ENCODE measurements around the gene R3HDM2.
A peak's percentile ranks its signal among the peaks of the same experiment; 100 is the strongest.

Gene R3HDM2

GRCh38 chr12:57219993-57220754 lies 210.7 kb downstream of the R3HDM2 start:
- DNase-seq = no peak

DNA sequence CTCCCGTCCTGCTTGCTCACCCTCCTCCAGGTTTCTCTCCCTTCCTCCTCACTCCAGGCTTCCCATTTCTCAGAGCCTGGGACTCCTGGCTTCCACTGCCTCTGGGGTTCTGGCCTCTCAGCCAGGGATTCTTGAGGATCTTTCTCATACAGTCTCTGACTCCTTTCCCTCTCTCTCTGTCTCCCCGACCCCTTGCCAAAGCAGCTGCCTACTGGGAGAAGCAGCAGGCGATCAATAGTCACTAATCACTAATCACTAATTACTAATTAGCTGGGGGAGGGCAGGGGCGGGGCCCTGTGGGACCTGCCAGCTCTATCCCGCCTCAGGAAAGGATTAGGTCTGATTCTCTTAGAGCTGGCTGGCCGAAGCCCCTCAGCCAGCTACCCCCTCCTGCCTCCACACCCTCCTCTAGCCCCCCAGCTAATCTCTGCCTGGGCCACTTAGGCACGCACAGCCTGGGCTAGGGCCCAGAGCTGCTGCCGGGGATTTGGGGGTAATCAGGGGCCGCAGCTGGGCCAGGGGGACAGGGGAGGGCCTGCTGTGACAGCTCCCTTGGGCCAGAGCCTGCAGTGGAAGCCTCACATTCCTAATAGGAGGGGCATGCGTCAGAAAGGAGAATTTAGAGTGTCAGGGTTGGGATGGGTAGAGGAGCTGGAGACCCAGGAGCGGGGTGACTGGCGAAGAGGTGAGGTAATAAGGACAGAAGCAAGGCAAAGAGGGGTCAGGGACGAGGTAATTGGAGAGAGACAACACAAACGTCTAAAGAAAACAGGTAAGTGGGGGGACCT lies 211.4 kb downstream of the R3HDM2 start:
- no peak for DNase-seq

GRCh38 chr12:57218030-57218853 lies 212.6 kb downstream of the R3HDM2 start:
- DNase-seq = no peak

DNA sequence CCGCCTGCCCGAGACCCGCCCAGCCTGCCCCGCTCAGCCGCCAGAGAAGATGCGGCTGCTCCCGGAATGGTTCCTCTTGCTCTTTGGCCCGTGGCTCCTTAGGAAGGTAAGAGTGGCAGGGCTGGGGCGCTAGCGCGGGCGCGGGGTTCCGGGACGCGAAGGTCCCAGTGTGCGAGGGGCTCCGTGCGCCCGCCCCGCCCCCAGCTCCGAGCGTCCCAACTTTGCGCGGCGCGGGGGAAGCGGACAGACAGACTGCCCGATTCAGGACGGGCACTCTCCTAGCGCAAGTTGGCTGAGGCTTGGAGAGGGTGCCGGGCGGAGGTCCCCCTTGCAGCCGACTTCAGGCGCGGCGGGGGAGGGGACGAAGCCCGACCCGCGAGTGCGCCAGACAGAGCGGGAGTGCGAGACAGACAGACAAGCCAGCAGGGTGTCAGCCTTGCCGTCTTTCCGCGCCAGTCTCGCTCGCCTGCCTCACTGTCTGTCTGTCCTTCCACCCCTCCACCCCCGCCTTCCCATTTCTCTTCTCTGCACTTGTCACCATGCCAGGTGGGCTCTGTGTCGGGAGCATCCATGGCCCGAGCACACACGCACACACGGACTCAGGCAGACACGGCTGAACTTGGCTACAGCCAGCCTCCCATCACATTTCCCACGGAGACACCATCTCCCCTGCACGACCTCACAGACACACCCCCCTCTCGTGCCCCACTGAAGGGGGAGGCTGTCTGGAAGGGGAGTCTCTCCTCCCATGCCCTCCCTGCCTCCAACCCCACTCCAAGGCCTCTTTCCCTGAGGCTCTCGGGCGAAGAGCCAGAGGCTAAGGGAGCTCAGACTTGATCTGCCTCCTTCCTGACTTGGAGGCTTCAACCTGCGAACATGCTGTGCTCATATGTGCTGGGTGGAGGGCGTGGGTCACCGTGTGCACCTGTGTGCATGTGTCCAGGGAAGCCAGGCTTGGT lies 213.6 kb downstream of the R3HDM2 start:
- no peak for DNase-seq

DNA sequence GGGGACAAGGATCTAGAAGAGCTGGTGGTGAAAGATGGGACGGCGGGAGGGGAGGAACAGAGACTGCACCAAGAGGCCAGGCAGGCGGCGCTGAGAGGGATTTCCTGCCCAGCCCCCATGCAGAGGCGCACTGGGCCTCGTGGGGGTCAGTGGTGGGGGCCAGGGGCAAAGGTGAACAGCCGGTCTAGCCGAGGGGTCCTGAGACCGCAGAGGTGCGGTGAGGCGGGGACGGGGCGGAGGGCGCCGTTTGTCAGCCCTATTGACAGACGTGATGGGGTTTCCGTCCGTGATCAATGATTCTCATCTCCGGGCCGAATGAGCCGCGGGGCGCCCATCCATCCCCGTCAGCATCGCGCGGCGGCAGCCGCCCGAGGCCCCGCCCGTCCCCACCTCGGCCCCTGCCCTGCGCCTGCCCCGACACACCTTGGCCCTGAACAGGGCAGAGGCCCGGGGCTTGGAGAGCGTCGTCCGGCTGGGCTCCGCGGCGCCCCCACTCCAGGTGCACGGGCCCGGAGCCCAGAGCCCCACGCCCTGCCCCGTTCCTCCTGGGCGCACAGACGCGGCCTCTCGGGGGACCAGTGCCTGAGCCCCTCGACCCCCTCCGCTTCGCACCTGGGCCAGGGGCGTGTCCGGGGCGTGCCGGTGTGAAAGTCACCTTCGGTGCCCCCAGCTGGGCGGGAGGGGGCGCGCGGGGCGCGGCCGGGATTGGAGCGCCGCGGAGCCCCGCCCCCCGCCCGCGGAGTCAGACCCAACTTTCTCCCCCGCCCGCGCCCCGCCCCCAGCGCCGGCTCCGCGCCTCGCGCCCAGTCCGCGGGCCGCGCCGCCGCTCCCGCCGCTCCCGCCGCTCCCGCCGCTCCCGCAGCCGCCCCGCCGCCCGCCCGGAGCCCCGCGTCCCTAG lies 214.6 kb downstream of the R3HDM2 start, which contains the start of gene NXPH4:
TSS of gene NXPH4 (plus strand) at position 781 of the 898 bp plus-strand sequence. CDS start 176 bp downstream, outside the sequence.
- peak in 2 of 56 donors; percentile 17 to 38 for DNase-seq

DNA sequence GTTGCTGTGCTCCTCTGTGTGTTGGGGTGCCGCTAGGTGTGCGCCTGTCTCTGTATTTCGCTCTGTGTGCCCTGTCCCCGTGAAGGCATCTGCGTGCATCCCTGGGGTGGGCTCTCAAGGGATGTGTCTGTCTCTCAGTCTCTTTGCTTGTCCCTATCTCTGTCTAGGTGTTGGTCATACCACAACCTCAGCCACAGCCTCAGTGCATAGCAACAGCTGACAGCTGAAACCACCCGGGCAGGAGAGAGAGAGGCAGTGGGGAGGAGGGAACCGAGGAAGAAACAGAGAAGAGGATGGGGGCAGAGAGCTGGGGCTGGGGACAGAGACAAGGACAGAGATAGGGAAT lies 215.2 kb downstream of the R3HDM2 start:
- no peak for DNase-seq

DNA sequence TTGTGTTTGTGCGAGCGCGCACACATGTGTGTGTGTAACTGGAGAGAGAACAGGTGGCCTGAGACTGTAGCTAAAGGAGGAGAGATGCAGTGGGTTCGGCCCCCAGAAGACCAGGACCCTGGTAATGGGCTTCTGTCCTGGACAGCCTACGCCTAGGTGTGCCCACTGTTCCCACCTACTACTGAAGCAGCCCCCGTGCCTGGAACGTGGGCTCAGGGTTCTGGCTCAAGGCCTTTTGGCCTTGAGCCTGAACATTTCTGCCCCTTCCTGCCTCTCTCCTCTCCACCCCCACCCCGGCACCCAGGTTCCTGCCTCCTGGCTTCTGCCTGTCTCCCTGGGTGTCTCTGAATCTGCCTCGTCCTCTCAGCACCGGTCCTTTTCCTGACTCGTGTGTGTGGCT lies 215.8 kb downstream of the R3HDM2 start:
- no peak for DNase-seq

GRCh38 chr12:57214398-57214781 lies 216.5 kb downstream of the R3HDM2 start:
- DNase-seq = peak in 30 of 56 donors; percentile 3 to 61 (median 25)

DNA sequence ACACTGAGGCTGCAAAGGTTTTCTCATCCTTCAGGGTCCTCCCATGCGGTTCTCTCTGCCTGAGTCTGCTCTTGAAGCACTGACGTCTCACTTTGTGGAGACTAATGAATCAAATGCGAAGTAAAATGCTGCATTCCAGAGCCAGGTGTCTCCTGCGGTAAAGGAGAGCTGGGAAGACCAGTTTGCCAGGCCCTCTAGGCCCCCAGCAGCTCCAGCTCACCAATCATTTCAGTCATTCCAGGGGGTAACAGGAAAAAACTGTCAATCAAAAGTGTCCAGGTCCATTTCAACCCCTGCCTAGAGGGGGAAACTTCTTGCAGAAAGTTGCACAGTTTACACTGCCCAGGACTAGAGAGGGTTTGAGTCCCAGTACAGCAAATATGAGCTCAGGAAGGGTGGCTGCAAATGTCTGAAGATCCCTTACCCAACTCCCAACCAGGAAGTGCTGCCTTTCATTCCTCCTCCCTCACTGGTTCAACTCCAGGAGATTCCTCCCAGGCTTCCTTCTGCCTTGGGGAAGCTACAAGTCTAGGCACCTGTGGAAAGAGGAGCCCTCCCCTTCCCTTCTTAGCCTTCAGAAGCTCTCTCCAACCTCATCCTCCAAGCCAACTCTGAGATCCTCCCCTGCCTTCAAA lies 217.0 kb downstream of the R3HDM2 start:
- DNase-seq = peak in 1 of 56 donors; percentile 37

DNA sequence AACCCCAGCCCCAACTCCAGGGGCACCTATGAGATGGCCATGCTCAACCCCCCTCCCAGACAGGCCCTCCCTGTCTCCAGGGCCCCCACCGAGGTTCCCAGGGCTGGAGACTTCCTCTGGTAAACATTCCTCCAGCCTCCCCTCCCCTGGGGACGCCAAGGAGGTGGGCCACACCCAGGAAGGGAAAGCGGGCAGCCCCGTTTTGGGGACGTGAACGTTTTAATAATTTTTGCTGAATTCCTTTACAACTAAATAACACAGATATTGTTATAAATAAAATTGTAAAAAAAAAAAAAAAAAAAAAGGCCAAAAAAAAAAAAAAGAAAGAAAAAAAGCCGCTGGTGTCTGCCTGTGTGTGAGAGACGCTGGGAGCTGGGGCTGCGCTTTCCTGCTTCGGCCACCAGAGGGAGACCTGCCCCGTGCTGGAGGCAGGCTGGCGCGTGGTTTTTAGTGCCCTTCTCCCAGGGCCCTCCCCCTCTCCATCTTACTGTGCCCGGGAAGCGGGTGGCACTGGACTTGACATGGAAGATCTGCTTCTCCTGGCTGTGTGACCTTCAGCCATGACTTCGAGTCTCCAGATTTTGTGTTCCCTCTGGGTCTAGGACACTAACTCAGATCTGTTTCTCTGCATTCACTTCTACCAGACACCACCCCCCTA lies 217.7 kb downstream of the R3HDM2 start:
- DNase-seq = peak in 55 of 56 donors; percentile 12 to 92 (median 72)

GRCh38 chr12:57212701-57213057 lies 218.2 kb downstream of the R3HDM2 start:
- DNase-seq = peak in 4 of 56 donors; percentile 13 to 37 (median 22)

DNA sequence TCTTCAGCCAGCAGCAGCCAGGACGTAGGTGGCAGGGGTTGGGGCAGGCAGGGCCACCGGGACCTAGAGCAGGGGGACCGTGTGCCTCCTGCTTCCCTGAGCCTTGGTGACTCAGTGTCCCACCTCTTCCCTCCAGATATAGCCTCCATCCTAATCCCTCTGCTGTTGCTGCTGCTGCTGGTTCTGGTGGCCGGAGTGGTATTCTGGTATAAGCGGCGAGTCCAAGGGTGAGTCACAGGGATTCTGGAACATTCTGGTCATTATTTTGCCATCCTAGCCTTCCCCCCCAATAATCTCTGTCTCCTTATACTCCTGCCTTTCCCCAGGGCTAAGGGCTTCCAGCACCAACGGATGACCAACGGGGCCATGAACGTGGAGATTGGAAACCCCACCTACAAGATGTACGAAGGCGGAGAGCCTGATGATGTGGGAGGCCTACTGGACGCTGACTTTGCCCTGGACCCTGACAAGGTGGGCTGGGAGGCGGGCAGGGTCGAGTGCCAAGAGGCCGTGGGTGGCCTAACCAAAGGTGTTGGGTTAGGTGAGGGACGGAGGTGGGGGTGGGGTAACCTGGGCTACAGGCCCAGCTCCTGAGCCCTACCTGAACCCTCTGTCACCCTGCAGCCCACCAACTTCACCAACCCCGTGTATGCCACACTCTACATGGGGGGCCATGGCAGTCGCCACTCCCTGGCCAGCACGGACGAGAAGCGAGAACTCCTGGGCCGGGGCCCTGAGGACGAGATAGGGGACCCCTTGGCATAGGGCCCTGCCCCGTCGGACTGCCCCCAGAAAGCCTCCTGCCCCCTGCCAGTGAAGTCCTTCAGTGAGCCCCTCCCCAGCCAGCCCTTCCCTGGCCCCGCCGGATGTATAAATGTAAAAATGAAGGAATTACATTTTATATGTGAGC lies 218.8 kb downstream of the R3HDM2 start:
- no peak for DNase-seq

DNA sequence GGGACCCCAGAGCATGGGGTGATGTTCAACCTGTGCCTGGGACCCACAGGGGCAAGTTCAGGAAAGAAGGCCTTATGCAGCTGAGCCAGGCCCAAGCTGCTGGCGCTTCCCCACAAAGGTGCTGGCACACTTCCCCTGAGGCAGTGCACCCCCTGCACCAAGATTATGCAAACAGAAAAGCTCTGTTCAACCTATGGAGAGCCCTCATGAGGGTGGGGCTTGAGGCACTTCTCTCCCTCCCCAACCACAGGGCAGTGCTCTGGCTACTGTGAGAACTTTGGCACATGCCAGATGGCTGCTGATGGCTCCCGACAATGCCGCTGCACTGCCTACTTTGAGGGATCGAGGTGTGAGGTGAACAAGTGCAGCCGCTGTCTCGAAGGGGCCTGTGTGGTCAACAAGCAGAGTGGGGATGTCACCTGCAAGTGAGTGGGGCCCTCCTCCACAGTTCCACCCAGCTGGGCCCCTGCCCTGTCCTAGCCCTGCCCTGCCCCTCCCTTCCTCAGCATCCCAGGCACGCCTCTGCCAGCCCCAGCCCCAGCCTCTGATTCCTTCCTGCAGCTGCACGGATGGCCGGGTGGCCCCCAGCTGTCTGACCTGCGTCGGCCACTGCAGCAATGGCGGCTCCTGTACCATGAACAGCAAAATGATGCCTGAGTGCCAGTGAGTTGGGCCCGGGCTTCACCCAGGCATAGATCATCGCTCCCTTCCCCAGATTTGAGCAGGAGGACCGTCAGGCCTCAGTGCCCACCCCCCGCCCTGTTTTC lies 219.7 kb downstream of the R3HDM2 start:
- no peak for DNase-seq

DNA sequence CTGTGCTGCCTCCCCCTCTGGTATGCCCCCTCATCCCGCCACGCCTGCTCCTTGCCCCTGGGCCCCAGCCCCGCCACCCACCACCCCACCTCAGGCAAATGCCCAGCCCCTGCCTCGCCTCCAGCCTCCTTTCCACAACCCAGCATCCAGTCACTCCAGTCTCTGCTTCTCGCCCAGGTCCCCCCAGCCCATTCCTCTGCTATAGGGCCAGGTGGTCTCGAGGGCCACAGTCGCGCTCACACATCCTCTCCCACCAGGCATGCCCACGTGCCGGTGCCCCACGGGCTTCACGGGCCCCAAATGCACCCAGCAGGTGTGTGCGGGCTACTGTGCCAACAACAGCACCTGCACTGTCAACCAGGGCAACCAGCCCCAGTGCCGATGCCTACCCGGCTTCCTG lies 220.4 kb downstream of the R3HDM2 start:
- DNase-seq = no peak

DNA sequence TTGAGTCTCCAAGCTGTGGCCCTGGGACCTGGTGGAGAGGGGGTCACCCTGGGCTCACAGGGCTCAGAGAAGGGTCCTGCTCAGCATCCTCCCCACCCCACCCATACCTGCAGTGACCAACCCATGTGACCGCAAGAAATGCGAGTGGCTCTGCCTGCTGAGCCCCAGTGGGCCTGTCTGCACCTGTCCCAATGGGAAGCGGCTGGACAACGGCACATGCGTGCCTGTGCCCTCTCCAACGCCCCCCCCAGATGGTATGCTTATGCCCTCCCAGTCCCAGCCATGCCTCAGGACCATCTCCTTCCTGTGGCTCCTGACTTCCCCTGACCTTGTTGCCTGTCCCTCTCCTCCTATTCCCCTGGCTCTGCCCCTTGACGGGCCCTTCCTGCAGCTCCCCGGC lies 220.9 kb downstream of the R3HDM2 start:
- DNase-seq = no peak

DNA sequence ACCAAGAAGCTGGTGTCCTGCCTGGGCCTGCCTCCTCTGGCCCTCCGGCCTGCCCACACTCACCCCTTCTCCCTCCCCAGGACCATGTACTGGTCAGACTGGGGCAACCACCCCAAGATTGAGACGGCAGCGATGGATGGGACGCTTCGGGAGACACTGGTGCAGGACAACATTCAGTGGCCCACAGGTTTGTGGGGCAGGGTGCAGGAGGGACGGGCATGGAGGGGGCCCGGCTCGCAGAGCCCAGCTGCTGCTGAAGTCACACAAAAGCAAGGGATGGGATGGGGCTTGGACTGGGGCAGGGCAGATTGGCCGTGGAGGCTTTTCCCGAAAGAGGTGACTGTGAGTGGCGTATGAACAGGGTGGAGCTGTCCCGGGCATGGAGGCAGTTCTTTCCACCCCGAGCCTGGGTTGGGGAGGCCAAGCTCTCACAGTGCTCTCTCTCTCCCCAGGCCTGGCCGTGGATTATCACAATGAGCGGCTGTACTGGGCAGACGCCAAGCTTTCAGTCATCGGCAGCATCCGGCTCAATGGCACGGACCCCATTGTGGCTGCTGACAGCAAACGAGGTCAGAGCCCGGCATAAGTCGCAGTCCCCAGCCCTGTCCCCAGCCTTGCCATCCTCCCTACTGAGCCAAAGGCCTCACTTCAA lies 222.1 kb downstream of the R3HDM2 start:
- peak in 46 of 56 donors; percentile 11 to 87 (median 61) for DNase-seq
